Spleen (tissue), 11 donors: Measurements from ENCODE around the gene OR4C3. TPM values are rescaled to one million over a fixed set of nuclear protein-coding genes. Genes with fewer than 3 reads are reported as not detected.

Source experiments
- DNase-seq: peaks from one replicate; pipeline ENCODE4 v3.0.0-alpha.2; 2020
- H3K27ac ChIP-seq, 8 donors: fragments of 200-600 bp; sonication (generic) in 7 of 8; 1 replicate in 4 of 8; 2 replicates in 4 of 8; pipeline versions ENCODE4 v1.5.0 to v1.8.0; 2016 to 2021; ENCODE audit warnings: inconsistent platforms in 4 of 8, mild to moderate bottlenecking in 4 of 8, moderate library complexity in 1 of 8
- H3K27me3 ChIP-seq, 7 donors: fragments of 200-600 bp; sonication (generic) in 6 of 7; replicated peaks in 1 of 7; 1 replicate in 4 of 7; 2 replicates in 3 of 7; pipeline versions ENCODE4 v1.5.0 to v1.8.0; 2016 to 2021; ENCODE audit warnings: inconsistent platforms in 3 of 7, mild to moderate bottlenecking in 1 of 7
- H3K36me3 ChIP-seq, 6 donors: fragments of 200-600 bp; sonication (generic) in 5 of 6; 1 replicate in 4 of 6; 2 replicates in 2 of 6; pipeline versions ENCODE4 v1.5.0 to v1.8.0; 2016 to 2021; ENCODE audit warnings: inconsistent platforms in 2 of 6
- H3K4me1 ChIP-seq, 6 donors: fragments of 200-600 bp; sonication (generic) in 5 of 6; 1 replicate in 3 of 6; 2 replicates in 3 of 6; pipeline versions ENCODE4 v1.5.0 to v1.8.0; 2016 to 2021; ENCODE audit warnings: inconsistent platforms in 3 of 6
- H3K4me3 ChIP-seq, 8 donors: fragments of 200-600 bp; sonication (generic) in 7 of 8; 1 replicate in 4 of 8; 2 replicates in 4 of 8; pipeline versions ENCODE4 v1.5.0 to v1.8.0; 2016 to 2021; ENCODE audit warnings: inconsistent platforms in 4 of 8, mild to moderate bottlenecking in 4 of 8, moderate library complexity in 2 of 8
- H3K9me3 ChIP-seq, 8 donors: fragments of 200-600 bp; sonication (generic) in 7 of 8; 1 replicate in 4 of 8; 2 replicates in 4 of 8; pipeline versions ENCODE4 v1.5.0 to v1.8.0; 2016 to 2021; ENCODE audit warnings: inconsistent platforms in 4 of 8
- POLR2A ChIP-seq, 3 donors: fragments of 450-650 bp; IDR thresholded peaks; one replicate each; pipeline ENCODE4 v1.5.1; 2017; ENCODE audit warnings: antibody characterized with exemption in 3 of 3, mild to moderate bottlenecking in 1 of 3
- POLR2AphosphoS5 ChIP-seq, 3 donors: sonication (generic); formaldehyde crosslinking; IDR thresholded peaks; one replicate each; pipeline ENCODE4 v1.5.1; 2017; ENCODE audit warnings: antibody characterized with exemption in 3 of 3
- WGBS, 5 donors: extraction: QIAGEN DNeasy Blood & Tissue Kit in 3 of 5; methylation state at CpG; one replicate each; pipeline versions ENCODE4 v1.1.5 to v1.1.7; 2013 to 2018; 5-methylcytosine and 5-hydroxymethylcytosine counted together
- intact Hi-C: fragments of 100-400 bp; cut with DNase I; formaldehyde crosslinking; loops from one replicate; pipeline ENCODE4 v1.15.0; 2023; ENCODE audit warnings: low total_unique reads
- polyA plus RNA-seq, 3 donors: library from polyadenylated mRNA; stranded (reverse); fragments of 200-250 nt; gene quantifications; one replicate each; pipeline ENCODE4 v1.2.1, GENCODE V29; 2013
- total RNA-seq, 7 donors: library from RNA; depleted of rRNA in 3 of 7; stranded (reverse); fragments of >200 nt in 3 of 7; fragmentation: NEBNext Ultra II Directional in 4 of 7; extraction: Animal tissue kit (Norgen Biotek cat#: 25700) in 4 of 7; gene quantifications; one replicate each; pipeline versions ENCODE4 v1.1.0 to v1.2.1, GENCODE V29; 2016 to 2021
- TF ChIP-seq, protein P1 (sequence below), 11 experiments: fragments of 200-600 bp in 7 of 11; fragments of 450-650 bp in 4 of 11; sonication (generic) in 4 of 11; IDR thresholded peaks in 8 of 11; conservative IDR thresholded peaks in 3 of 11; 1 replicate in 7 of 11; 2 replicates in 4 of 11; pipeline versions ENCODE4 v1.4.0 to v1.8.0; 2016 to 2021; ENCODE audit warnings: antibody characterized with exemption in 11 of 11, inconsistent platforms in 4 of 11, mild to moderate bottlenecking in 1 of 11
- donor health status: healthy with polysubstance abuse.
- donor health status: DM: no; HTN: no; CAD: no; lungs with moderate emphysema.
- donor health status: DM: no; HTN: no; CAD: no.
- donor health status: Bipolar disorder and iron deficiency.
- donor health status: healthy.
- donor health status: DM: no; HTN: no; CAD: no.
- donor health status: DM: yes; HTN: yes; CAD: no.

OR4C3 gene
- total and polyA plus RNA-seq, 10 donors: not detected

- WGBS, 5 donors: 73 to 84% (median 81%) methylated on average over 2 of the region's 2 CpGs
- no peaks in the 10 kb centered on the region for H3K27me3 ChIP-seq
- no peak within 1 kb of the TSS for H3K4me3 ChIP-seq
- TF ChIP-seq POLR2AphosphoS5 (IDR thresholded peaks at IDR 0.05): no peak
- no peak for TF ChIP-seq POLR2A (IDR thresholded peaks at IDR 0.05)
- TF ChIP-seq, protein P1, sequence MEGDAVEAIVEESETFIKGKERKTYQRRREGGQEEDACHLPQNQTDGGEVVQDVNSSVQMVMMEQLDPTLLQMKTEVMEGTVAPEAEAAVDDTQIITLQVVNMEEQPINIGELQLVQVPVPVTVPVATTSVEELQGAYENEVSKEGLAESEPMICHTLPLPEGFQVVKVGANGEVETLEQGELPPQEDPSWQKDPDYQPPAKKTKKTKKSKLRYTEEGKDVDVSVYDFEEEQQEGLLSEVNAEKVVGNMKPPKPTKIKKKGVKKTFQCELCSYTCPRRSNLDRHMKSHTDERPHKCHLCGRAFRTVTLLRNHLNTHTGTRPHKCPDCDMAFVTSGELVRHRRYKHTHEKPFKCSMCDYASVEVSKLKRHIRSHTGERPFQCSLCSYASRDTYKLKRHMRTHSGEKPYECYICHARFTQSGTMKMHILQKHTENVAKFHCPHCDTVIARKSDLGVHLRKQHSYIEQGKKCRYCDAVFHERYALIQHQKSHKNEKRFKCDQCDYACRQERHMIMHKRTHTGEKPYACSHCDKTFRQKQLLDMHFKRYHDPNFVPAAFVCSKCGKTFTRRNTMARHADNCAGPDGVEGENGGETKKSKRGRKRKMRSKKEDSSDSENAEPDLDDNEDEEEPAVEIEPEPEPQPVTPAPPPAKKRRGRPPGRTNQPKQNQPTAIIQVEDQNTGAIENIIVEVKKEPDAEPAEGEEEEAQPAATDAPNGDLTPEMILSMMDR (IDR thresholded peaks at IDR 0.05 in 8 of 11, conservative IDR thresholded peaks at IDR 0.05 in 3 of 11): no peak
- H3K9me3 ChIP-seq: no peaks in the 10 kb centered on the region
- no peaks in the 10 kb centered on the region for H3K4me1 ChIP-seq
- H3K36me3 ChIP-seq: no peaks in the 10 kb centered on the region
- intact Hi-C loops: no loop called here
- no peak within 1 kb of the TSS for H3K27ac ChIP-seq
- no peak for DNase-seq
These were observed 41.6 kb downstream of the OR4C3 start, which contains the start of gene OR4C5 for GRCh38 chr11:48366365-48366764. TSS of gene OR4C5 (minus strand) at chr11:48366465. CDS start at chr11:48366465, 0 bp downstream.

Other genes starting within 250 kb of the OR4C3 start
- gene OR4B1, start 108.1 kb upstream of the OR4C3 start, total RNA-seq: not detected
- gene OR4B1, start 108.1 kb upstream of the OR4C3 start, polyA plus RNA-seq: not detected
- gene OR4X2, start 79.8 kb upstream of the OR4C3 start, total RNA-seq: not detected
- gene OR4X2, start 79.8 kb upstream of the OR4C3 start, polyA plus RNA-seq: not detected
- gene OR4X1, start 61.1 kb upstream of the OR4C3 start, total RNA-seq: not detected
- not detected for gene OR4X1, start 61.1 kb upstream of the OR4C3 start, polyA plus RNA-seq
- gene OR4S1, start 18.7 kb upstream of the OR4C3 start, total RNA-seq: not detected
- not detected for gene OR4S1, start 18.7 kb upstream of the OR4C3 start, polyA plus RNA-seq
- not detected for gene OR4C5, start 41.5 kb downstream of the OR4C3 start, total RNA-seq
- gene OR4C5, start 41.5 kb downstream of the OR4C3 start, polyA plus RNA-seq: not detected
- not detected for gene OR4A47, start 163.9 kb downstream of the OR4C3 start, total RNA-seq
- not detected for gene OR4A47, start 163.9 kb downstream of the OR4C3 start, polyA plus RNA-seq